RCC 7860 (cell line): ENCODE data around the gene EMSY.
"Not testable (repeated sequence)": the region's sequence is repeated elsewhere in the genome, so short reads cannot be mapped to it uniquely, and the experiment has no call there.

Source experiments
- DNase-seq: peaks from one replicate; pipeline ENCODE4 v3.0.0-alpha.2; 2015; ENCODE audit warnings: low spot score
- FAIRE-seq: peaks from 2 replicates; lab custom pipeline; 2012; peaks lifted over from hg19 to GRCh38; lab: Jason Lieb, UNC

The EMSY gene

GRCh38 chr11:76567261-76567660 lies 122.4 kb downstream of the EMSY start:
- DNase-seq (no peak), FAIRE-seq (no peak)

GRCh38 chr11:76568139-76568538 lies 123.3 kb downstream of the EMSY start:
- DNase-seq (no peak), FAIRE-seq (no peak)

GRCh38 chr11:76568621-76569020 lies 123.8 kb downstream of the EMSY start:
- DNase-seq = no peak
- FAIRE-seq = no peak

GRCh38 chr11:76572181-76572875 lies 127.5 kb downstream of the EMSY start:
- DNase-seq, FAIRE-seq: not testable (repeated sequence)

- FAIRE-seq (no peak), DNase-seq (peak; percentile 23)
Observed at GRCh38 chr11:76574406-76574805, 129.6 kb downstream of the EMSY start.

- FAIRE-seq (no peak), DNase-seq (no peak)
Observed at GRCh38 chr11:76574879-76575278, 130.1 kb downstream of the EMSY start.

- DNase-seq (peak; percentile 96), FAIRE-seq (peak; percentile 92)
Observed at GRCh38 chr11:76577226-76577920, 132.6 kb downstream of the EMSY start.

GRCh38 chr11:76577921-76578653 lies 133.3 kb downstream of the EMSY start:
- FAIRE-seq (no peak), DNase-seq (peak; percentile 4)

- no peak for FAIRE-seq
- no peak for DNase-seq
Observed at GRCh38 chr11:76578654-76579055, 133.8 kb downstream of the EMSY start.

- no peak for FAIRE-seq
- no peak for DNase-seq
Observed at GRCh38 chr11:76579056-76579751, 134.4 kb downstream of the EMSY start.

GRCh38 chr11:76579752-76580151 lies 134.9 kb downstream of the EMSY start:
- DNase-seq = no peak
- FAIRE-seq = no peak

GRCh38 chr11:76582471-76582870 lies 137.7 kb downstream of the EMSY start:
- FAIRE-seq, DNase-seq: not testable (repeated sequence)

GRCh38 chr11:76587820-76588454 lies 143.1 kb downstream of the EMSY start:
- DNase-seq (no peak), FAIRE-seq (no peak)

- FAIRE-seq (no peak), DNase-seq (no peak)
Observed at GRCh38 chr11:76588455-76589325, 143.9 kb downstream of the EMSY start.

GRCh38 chr11:76589477-76589876 lies 144.7 kb downstream of the EMSY start:
- no peak for DNase-seq
- no peak for FAIRE-seq

- no peak for DNase-seq
- FAIRE-seq = no peak
Observed at GRCh38 chr11:76589964-76590950, 145.4 kb downstream of the EMSY start.

- FAIRE-seq = no peak
- DNase-seq = no peak
Observed at GRCh38 chr11:76591416-76591815, 146.6 kb downstream of the EMSY start.
